OCI-LY3 (cell line): ENCODE data around the gene DCST1.
A peak's percentile ranks its signal among the peaks of the same experiment; 100 is the strongest.

Source experiments
- H2AFZ ChIP-seq: fragments of 200-600, 300-600 bp; shearing (Covaris generic); 2 replicates; pipeline ENCODE4 v1.6.0; 2014; ENCODE audit warnings: antibody characterized with exemption, low read depth, low read length
- H3K27ac ChIP-seq: fragments of 200-600, 300-600 bp; sonication (generic); 2 replicates; pipeline ENCODE4 v1.5.1; 2014; ENCODE audit warnings: mild to moderate bottlenecking, low read length, moderate library complexity, mixed read lengths
- H3K27me3 ChIP-seq: fragments of 200-600, 300-600 bp; sonication (generic); 2 replicates; pipeline ENCODE4 v1.6.1; 2014; ENCODE audit warnings: low read depth, low read length, mixed read lengths
- H3K36me3 ChIP-seq: fragments of 200-600, 300-600 bp; sonication (generic); replicated peaks from 2 replicates; pipeline ENCODE3; 2014; ENCODE audit warnings: low read depth, low read length, mixed read lengths
- H3K4me1 ChIP-seq: fragments of 300-600, 200-600 bp; sonication (generic); 2 replicates; pipeline ENCODE4 v1.6.1; 2014; ENCODE audit warnings: low read length, mixed read lengths
- H3K4me2 ChIP-seq: fragments of 200-600, 300-600 bp; sonication (generic); 2 replicates; pipeline ENCODE4 v1.6.1; 2014; ENCODE audit warnings: low read length, mixed read lengths
- H3K4me3 ChIP-seq: fragments of 300-600, 200-600 bp; sonication (generic); 2 replicates; pipeline ENCODE4 v1.5.1; 2014; ENCODE audit warnings: antibody characterized with exemption, mild to moderate bottlenecking, low read length, moderate library complexity
- H3K79me2 ChIP-seq: fragments of 300-600, 200-600 bp; shearing (Covaris generic); 2 replicates; pipeline ENCODE4 v1.6.1; 2014; ENCODE audit warnings: mild to moderate bottlenecking, low read length, mixed read lengths
- H3K9ac ChIP-seq: fragments of 300-600, 200-600 bp; shearing (Covaris generic); 2 replicates; pipeline ENCODE4 v1.6.0; 2014; ENCODE audit warnings: mild to moderate bottlenecking, low read length, moderate library complexity
- H3K9me3 ChIP-seq: fragments of 200-600, 300-600 bp; shearing (Covaris generic); 2 replicates; pipeline ENCODE4 v1.6.1; 2014; ENCODE audit warnings: low read length, mixed read lengths; ENCODE audit not compliant: insufficient read depth
- H4K20me1 ChIP-seq: fragments of 200-600, 300-600 bp; sonication (generic); 2 replicates; pipeline ENCODE4 v1.6.1; 2016; ENCODE audit warnings: low read length, mixed read lengths; ENCODE audit not compliant: insufficient read depth
- EZH2phosphoT487 ChIP-seq: fragments of 200-600 bp; shearing (Covaris generic); IDR thresholded peaks from 2 replicates; pipeline ENCODE4 v1.6.1; 2018; ENCODE audit warnings: antibody characterized with exemption, mixed run types, low read depth
- TF ChIP-seq, protein P1 (sequence below): fragments of 200-600, 300-600 bp; sonication (generic); IDR thresholded peaks from 2 replicates; pipeline ENCODE4 v1.5.1; 2014; ENCODE audit warnings: antibody characterized with exemption, low read length, low read depth

The DCST1 gene

DNA sequence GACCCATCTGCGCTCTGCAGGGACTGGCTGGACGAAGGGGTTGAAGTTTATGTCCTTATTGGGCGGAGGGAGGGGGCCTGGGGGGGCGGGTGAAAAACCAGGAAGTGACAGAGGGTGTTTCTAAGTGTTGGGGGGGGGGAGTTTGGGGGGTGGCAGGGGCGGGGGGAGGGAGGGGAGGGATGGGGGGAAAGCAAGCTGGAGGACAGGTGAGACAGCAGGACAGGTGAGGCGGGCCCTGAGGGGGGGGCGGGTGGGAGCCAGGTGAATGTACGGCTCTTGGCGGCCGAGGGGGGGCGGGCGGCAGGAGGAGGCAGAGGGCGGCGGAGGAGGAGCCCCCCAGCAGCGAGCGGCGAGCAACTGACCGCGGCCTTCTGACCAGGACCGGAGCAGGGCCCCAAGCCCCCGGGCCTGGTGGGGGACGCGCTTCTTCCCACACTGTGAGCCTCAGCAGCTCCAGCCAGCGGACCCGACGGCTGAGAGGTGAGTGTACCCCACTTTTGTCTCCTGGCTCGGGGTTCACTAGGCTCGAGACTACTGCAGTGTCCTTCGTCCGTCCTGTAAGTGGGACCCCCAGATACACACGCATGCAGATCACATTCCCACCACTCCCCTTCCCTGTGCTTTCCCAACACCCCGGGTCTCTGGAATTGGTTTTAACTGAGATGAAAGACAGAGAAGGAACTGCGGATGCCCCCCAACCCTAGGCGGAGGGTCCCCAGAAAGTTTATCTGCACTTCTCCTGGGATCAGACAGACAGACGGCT lies 31.0 kb upstream of the DCST1 start, which contains the start of gene ZBTB7B:
Gene ZBTB7B, plus strand, starts transcription at position 339 of the 763 bp plus-strand sequence. CDS start 11,859 bp downstream, outside the sequence.
- Histone ChIP-seq H3K9me3 (no peaks in the 10 kb centered on the region), H3K4me3 (peak within 1 kb of the TSS; percentile 93), H3K9ac (peak within 1 kb of the TSS; percentile 96), H3K27ac (peak within 1 kb of the TSS; percentile 95), H2AFZ (no peak within 1 kb of the TSS), H3K4me1 (peaks cover 51% of the 10 kb centered on the region), H3K79me2 (peaks cover 50% of the 10 kb centered on the region), H4K20me1 (peaks cover 9% of the 10 kb centered on the region), H3K27me3 (no peaks in the 10 kb centered on the region), H3K36me3 (peaks cover 7% of the 10 kb centered on the region), H3K4me2 (peak within 1 kb of the TSS; percentile 97)
- TF ChIP-seq, protein P1, sequence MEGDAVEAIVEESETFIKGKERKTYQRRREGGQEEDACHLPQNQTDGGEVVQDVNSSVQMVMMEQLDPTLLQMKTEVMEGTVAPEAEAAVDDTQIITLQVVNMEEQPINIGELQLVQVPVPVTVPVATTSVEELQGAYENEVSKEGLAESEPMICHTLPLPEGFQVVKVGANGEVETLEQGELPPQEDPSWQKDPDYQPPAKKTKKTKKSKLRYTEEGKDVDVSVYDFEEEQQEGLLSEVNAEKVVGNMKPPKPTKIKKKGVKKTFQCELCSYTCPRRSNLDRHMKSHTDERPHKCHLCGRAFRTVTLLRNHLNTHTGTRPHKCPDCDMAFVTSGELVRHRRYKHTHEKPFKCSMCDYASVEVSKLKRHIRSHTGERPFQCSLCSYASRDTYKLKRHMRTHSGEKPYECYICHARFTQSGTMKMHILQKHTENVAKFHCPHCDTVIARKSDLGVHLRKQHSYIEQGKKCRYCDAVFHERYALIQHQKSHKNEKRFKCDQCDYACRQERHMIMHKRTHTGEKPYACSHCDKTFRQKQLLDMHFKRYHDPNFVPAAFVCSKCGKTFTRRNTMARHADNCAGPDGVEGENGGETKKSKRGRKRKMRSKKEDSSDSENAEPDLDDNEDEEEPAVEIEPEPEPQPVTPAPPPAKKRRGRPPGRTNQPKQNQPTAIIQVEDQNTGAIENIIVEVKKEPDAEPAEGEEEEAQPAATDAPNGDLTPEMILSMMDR = no peak
- no peak for TF ChIP-seq EZH2phosphoT487

DNA sequence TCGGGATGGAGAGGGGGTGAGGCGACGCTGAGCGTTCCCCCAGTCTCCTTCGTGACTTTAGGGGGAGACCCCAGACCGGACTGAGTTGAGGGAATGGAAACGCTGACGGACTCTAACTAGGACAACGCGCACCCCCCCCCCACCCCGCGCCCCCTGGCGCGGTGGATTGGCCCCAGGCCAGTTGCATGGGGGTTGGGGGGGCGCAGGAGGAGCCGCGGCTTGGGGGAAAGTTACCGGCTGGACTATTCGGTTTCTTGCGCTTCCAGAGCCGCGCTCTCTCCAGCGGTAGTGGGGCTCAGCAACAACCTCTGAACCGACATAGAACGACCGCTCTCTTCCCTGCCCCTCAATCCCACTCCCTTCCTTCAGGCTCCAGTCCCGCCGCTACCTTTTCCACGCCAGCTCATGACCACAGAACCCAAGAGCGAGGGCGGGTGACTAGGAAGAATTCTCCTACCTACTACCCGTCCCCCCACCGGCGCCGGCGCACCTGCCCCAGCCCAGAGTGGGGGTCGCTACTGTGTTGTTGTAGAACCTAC lies 30.3 kb upstream of the DCST1 start:
- TF ChIP-seq, protein P1 = no peak; the same call in 1 of the 2 replicates
- no peak for TF ChIP-seq EZH2phosphoT487
- Histone ChIP-seq H2AFZ (no peak overlapping the region), H3K4me1 (peaks cover 51% of the 10 kb centered on the region), H3K27ac (peak overlapping the region; percentile 92), H3K4me3 (peak overlapping the region; percentile 93), H3K9me3 (no peaks in the 10 kb centered on the region), H4K20me1 (peaks cover 14% of the 10 kb centered on the region), H3K79me2 (peaks cover 56% of the 10 kb centered on the region), H3K4me2 (peak overlapping the region; percentile 97), H3K9ac (peak overlapping the region; percentile 96), H3K27me3 (no peaks in the 10 kb centered on the region), H3K36me3 (peaks cover 7% of the 10 kb centered on the region)

DNA sequence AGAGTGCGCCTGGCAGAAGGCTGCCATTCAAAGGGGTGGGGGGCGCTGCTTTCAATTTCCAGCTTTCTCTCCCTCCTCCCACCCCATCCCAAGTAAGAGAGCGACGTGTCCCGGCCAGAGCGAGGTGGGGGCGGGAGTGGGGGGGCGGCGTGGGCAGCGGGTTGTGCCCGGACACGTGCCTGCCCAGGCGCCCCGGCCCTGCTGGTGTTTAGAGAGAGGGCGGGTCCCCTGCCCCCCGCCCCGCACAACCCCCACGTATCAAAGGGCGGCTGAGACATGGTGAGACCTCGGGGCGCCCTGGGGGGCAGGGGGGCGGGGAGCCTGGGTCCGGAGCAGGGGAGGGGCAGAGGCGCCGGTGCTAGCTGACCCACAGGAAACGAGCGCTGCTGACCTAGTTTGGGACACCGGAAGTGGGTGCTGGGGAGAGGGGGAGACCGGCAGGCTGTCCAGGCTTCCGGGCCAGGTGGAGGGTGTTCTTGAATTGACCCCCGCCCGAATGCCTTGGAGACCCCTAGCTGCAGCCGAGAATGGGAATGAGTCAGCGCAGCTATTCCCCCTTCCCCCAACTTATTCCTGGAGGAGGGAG lies 29.8 kb upstream of the DCST1 start:
- no peaks in the 10 kb centered on the region for H3K9me3 ChIP-seq
- peak overlapping the region; percentile 93 for H3K4me3 ChIP-seq
- peak overlapping the region; percentile 96 for H3K9ac ChIP-seq
- H3K4me1 ChIP-seq = peaks cover 53% of the 10 kb centered on the region
- H3K79me2 ChIP-seq = peaks cover 59% of the 10 kb centered on the region
- no peaks in the 10 kb centered on the region for H3K27me3 ChIP-seq
- TF ChIP-seq, protein P1 = peak; percentile 4; the same call in 1 of the 2 replicates
- no peak for TF ChIP-seq EZH2phosphoT487
- no peak overlapping the region for H2AFZ ChIP-seq
- peaks cover 10% of the 10 kb centered on the region for H3K36me3 ChIP-seq
- H3K27ac ChIP-seq = peak overlapping the region; percentile 92
- H3K4me2 ChIP-seq = peak overlapping the region; percentile 97
- H4K20me1 ChIP-seq = peaks cover 19% of the 10 kb centered on the region
